ENCODE data around the gene NSUN4. TPM values are rescaled to one million over a fixed set of nuclear protein-coding genes. Genes with fewer than 3 reads are reported as not detected.

Gene NSUN4
- total RNA-seq, 4 donors from 2014 or later: 11.4 to 24.5 (median 18.4) TPM

- Histone ChIP-seq H3K27me3 (no peaks in the 10 kb centered on the region), H3K4me3 (peak overlapping the region; percentile 67 to 90), H3K36me3 (no peaks in the 10 kb centered on the region), H3K27ac (peak overlapping the region; percentile 89 to 99 (median 98)), H3K9me3 (no peaks in the 10 kb centered on the region), H3K4me1 (peaks cover 0 to 79% (median 30%) of the 10 kb centered on the region in 3 donors)
- WGBS, 2 donors (ENCODE audit: low coverage in 1 of 2): 0% methylated on average over 3 to 10 of the region's 14 CpGs
- no peak for TF ChIP-seq POLR2AphosphoS5 (IDR thresholded peaks at IDR 0.05)
- TF ChIP-seq CTCF (IDR thresholded peaks at IDR 0.05): no peak
- TF ChIP-seq EP300 (IDR thresholded peaks at IDR 0.05): no peak
- TF ChIP-seq POLR2A (IDR thresholded peaks at IDR 0.05): no peak
- ATAC-seq: no peak
These were observed 36.7 kb upstream of the NSUN4 start for GRCh38 chr1:46303872-46304326.

GRCh38 chr1:46306159-46306530, 34.5 kb upstream of the NSUN4 start:
- H3K4me3 ChIP-seq: no peak overlapping the region
- H3K27me3 ChIP-seq: no peaks in the 10 kb centered on the region
- no peak for TF ChIP-seq CTCF (IDR thresholded peaks at IDR 0.05)
- no peak for TF ChIP-seq POLR2AphosphoS5 (IDR thresholded peaks at IDR 0.05)
- no peak for TF ChIP-seq POLR2A (IDR thresholded peaks at IDR 0.05)
- no peak for TF ChIP-seq EP300 (IDR thresholded peaks at IDR 0.05)
- H3K9me3 ChIP-seq: no peaks in the 10 kb centered on the region
- H3K36me3 ChIP-seq: peaks cover 4 to 22% of the 10 kb centered on the region in 2 donors
- no peak overlapping the region for H3K27ac ChIP-seq
- 78 to 93% methylated on average over 4 to 8 of the region's 8 CpGs for WGBS, 2 donors (ENCODE audit: low coverage in 1 of 2)
- no peak for ATAC-seq
- H3K4me1 ChIP-seq: peaks cover 0 to 58% (median 14%) of the 10 kb centered on the region in 3 donors

GRCh38 chr1:46309401-46310159, 31.0 kb upstream of the NSUN4 start:
- Histone ChIP-seq H3K4me3 (no peak overlapping the region), H3K27me3 (no peaks in the 10 kb centered on the region), H3K4me1 (peaks cover 0 to 44% (median 4%) of the 10 kb centered on the region in 3 donors), H3K9me3 (no peaks in the 10 kb centered on the region), H3K27ac (no peak overlapping the region), H3K36me3 (peaks cover 4 to 56% of the 10 kb centered on the region in 2 donors)
- WGBS, 2 donors (ENCODE audit: low coverage in 1 of 2): 81 to 87% methylated on average over 5 to 10 of the region's 16 CpGs
- no peak for ATAC-seq
- TF ChIP-seq POLR2A (IDR thresholded peaks at IDR 0.05) (no peak), POLR2AphosphoS5 (IDR thresholded peaks at IDR 0.05) (no peak), EP300 (IDR thresholded peaks at IDR 0.05) (no peak), CTCF (IDR thresholded peaks at IDR 0.05) (no peak)

GRCh38 chr1:46310321-46310720, 30.3 kb upstream of the NSUN4 start:
- no peaks in the 10 kb centered on the region for H3K9me3 ChIP-seq
- 93 to 97% methylated on average over 2 to 4 of the region's 4 CpGs for whole genome bisulfite sequencing, 2 donors (ENCODE audit: low coverage in 1 of 2)
- H3K36me3 ChIP-seq: peaks cover 4 to 63% of the 10 kb centered on the region in 2 donors
- H3K27ac ChIP-seq: no peak overlapping the region
- no peaks in the 10 kb centered on the region for H3K27me3 ChIP-seq
- TF ChIP-seq CTCF (IDR thresholded peaks at IDR 0.05) (no peak), EP300 (IDR thresholded peaks at IDR 0.05) (no peak), POLR2AphosphoS5 (IDR thresholded peaks at IDR 0.05) (no peak), POLR2A (IDR thresholded peaks at IDR 0.05) (no peak)
- H3K4me1 ChIP-seq: peaks cover 0 to 37% (median 0%) of the 10 kb centered on the region in 3 donors
- no peak for ATAC-seq
- no peak overlapping the region for H3K4me3 ChIP-seq

Measured in gastroesophageal sphincter (tissue), 4 donors.